GM12874 (cell line): Measurements from ENCODE around the gene GZMH.

Experiments used
- TF ChIP-seq, protein P1 (sequence below): IDR thresholded peaks from 2 replicates; pipeline ENCODE4 v1.5.1; 2011; ENCODE audit warnings: low read depth, mild to moderate bottlenecking, control low read depth, low read length, moderate library complexity; ENCODE audit not compliant: insufficient read depth

Gene GZMH

GRCh38 chr14:24576771-24577170 is 32.7 kb downstream of the GZMH start:
- TF ChIP-seq, protein P1, sequence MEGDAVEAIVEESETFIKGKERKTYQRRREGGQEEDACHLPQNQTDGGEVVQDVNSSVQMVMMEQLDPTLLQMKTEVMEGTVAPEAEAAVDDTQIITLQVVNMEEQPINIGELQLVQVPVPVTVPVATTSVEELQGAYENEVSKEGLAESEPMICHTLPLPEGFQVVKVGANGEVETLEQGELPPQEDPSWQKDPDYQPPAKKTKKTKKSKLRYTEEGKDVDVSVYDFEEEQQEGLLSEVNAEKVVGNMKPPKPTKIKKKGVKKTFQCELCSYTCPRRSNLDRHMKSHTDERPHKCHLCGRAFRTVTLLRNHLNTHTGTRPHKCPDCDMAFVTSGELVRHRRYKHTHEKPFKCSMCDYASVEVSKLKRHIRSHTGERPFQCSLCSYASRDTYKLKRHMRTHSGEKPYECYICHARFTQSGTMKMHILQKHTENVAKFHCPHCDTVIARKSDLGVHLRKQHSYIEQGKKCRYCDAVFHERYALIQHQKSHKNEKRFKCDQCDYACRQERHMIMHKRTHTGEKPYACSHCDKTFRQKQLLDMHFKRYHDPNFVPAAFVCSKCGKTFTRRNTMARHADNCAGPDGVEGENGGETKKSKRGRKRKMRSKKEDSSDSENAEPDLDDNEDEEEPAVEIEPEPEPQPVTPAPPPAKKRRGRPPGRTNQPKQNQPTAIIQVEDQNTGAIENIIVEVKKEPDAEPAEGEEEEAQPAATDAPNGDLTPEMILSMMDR, result no peak

- TF ChIP-seq, protein P1, result no peak
Measured at GRCh38 chr14:24576182-24576581, 33.3 kb downstream of the GZMH start, which contains the start of gene CTSG. TSS of gene CTSG (minus strand) at chr14:24576250. CDS start at chr14:24576223, 27 bp downstream.

DNA sequence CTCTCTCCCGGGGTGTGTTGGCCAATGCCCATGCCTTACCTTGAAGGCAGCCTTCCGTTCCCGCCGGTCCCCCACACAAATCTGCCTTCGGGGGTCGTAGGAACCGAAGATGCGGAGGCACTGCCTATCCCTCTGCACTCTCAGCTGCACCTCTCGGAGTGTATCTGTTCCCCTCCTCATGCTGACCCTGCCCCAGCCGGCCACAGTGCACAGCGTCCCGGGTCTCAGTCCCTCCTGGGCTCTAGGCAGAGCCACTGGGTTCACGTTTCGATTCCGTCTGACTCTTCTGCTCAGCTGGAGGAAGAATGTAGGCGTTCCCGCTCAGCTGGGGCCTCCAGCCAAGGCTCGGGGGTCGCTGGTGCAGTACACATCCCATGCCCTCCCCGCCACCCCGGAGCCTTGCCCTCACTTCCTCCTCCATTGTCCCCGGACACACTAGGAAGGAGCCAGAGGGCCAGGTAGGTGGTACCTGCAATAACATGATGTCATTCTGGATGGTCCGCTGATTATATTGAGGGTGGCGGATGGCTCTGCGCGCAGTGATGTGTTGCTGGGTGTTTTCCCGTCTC is 35.2 kb downstream of the GZMH start:
- TF ChIP-seq, protein P1, result no peak

DNA sequence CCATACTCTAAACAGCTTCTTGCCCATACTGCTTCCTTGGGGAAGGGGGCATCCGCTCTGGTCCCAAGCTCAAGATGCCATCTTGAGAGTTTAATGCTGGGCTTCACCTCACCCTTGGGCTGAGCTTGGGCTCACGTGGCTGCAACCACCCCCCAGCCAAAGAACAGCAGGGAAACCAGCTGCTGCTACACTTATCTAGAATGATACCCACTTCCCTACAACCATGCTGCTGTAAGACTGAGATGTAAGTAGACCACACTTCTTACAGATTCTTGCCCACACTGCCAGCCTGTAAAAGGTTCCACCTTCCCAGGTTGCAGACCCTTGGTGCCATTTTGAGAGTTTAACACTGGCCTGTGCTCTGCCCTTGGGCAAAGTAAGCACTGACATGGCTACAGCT is 43.2 kb downstream of the GZMH start:
- TF ChIP-seq, protein P1, result no peak

DNA sequence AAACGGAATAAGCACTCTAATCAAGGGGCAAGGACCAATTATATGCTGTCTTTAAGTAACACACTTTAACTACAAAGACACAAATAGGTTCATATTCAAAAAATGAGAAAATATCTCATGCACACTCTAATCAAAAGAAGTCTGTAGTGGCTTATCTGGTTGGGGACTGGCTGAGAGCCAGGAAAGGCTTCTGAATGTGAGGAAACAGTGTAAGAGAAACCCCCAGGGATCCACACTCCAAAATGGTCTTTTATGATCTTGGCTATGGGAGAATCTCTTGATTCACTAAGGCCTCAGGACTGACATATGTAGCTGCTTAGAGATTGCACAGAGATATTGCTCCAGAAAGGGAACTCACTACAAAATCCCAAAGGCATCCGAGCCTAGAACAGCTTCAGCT is 43.7 kb downstream of the GZMH start:
- TF ChIP-seq, protein P1, result no peak

GRCh38 chr14:24563505-24563904 is 46.0 kb downstream of the GZMH start:
- TF ChIP-seq, protein P1, result no peak

DNA sequence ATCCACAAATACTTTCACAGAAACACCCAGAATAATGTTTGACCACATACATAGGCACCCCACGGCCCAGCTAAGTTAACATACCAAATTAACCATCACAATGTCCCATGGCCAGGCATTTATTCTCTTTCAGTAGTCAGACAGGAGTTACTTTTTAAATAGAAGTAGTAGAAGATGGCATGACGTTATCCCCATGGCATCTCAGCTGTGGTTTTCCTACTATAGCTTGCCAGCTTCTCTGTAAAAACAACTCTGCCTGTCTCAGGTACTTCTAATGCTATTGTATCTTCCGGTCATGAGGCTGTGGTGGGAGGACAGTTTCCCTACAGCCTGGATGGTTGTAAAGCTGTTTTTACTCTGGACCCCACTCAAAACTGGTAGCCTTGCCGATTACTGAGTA is 52.7 kb downstream of the GZMH start:
- TF ChIP-seq, protein P1, result no peak
